Activated T-helper 17 cell treated with anti-CD3 and anti-CD28 coated beads, Interleukin-2, amount 50 U/mL, for 72 hours (primary cell): ENCODE results near the gene C17orf113. TPM values are rescaled to one million over a fixed set of nuclear protein-coding genes. Genes with fewer than 3 reads are reported as not detected.

Experiments used
- ATAC-seq: fragments of 150-1000 bp; cut with Tn5 transposase; replicated peaks from 2 replicates; pipeline ENCODE4 v1.10.0; 2021; ENCODE audit warnings: mild to moderate bottlenecking, moderate library complexity
- H3K27ac Mint-ChIP-seq: one replicate; pipeline ENCODE4 v1.8.0; 2022; ENCODE audit warnings: mixed read lengths
- H3K27me3 Mint-ChIP-seq: one replicate; pipeline ENCODE4 v1.8.0; 2022; ENCODE audit warnings: mixed read lengths
- H3K36me3 Mint-ChIP-seq: one replicate; pipeline ENCODE4 v1.8.0; 2022; ENCODE audit warnings: low read depth, mild to moderate bottlenecking, mixed read lengths
- H3K4me1 Mint-ChIP-seq: one replicate; pipeline ENCODE4 v1.8.0; 2022; ENCODE audit warnings: mixed read lengths
- H3K4me3 Mint-ChIP-seq: one replicate; pipeline ENCODE4 v1.8.0; 2022; ENCODE audit warnings: mild to moderate bottlenecking, mixed read lengths
- H3K9me3 Mint-ChIP-seq: one replicate; pipeline ENCODE4 v1.8.0; 2022; ENCODE audit warnings: mixed read lengths
- total RNA-seq, 2 donors: library from RNA; stranded (reverse); gene quantifications; one replicate each; pipeline ENCODE4 v1.2.3, GENCODE V29; 2022

C17orf113 gene
- under 1 TPM; 0.06 to 0.32 TPM for total RNA-seq

GRCh38 chr17:42050393-42051012 lies at the start of gene C17orf113:
Gene C17orf113 (minus strand): TSS chr17:42050601. CDS start chr17:42043376, 7,225 bp downstream.
- Mint-ChIP-seq H3K4me3 (peak within 1 kb of the TSS; percentile 55), H3K36me3 (no peaks in the 10 kb centered on the region), H3K27ac (peak within 1 kb of the TSS; percentile 45), H3K9me3 (no peaks in the 10 kb centered on the region), H3K27me3 (peaks cover 27% of the 10 kb centered on the region), H3K4me1 (no peaks in the 10 kb centered on the region)
- ATAC-seq = peak; percentile 79

GRCh38 chr17:42098730-42099399 lies 48.5 kb upstream of the C17orf113 start:
- H3K27me3 Mint-ChIP-seq = peaks cover 3% of the 10 kb centered on the region
- H3K36me3 Mint-ChIP-seq = no peaks in the 10 kb centered on the region
- H3K9me3 Mint-ChIP-seq = no peaks in the 10 kb centered on the region
- H3K27ac Mint-ChIP-seq = no peak overlapping the region
- H3K4me1 Mint-ChIP-seq = no peaks in the 10 kb centered on the region
- no peak overlapping the region for H3K4me3 Mint-ChIP-seq
- ATAC-seq = no peak

- ATAC-seq = peak; percentile 78
- Mint-ChIP-seq H3K27me3 (peaks cover 3% of the 10 kb centered on the region), H3K4me1 (no peaks in the 10 kb centered on the region), H3K4me3 (peak within 1 kb of the TSS; percentile 57), H3K9me3 (no peaks in the 10 kb centered on the region), H3K27ac (no peak within 1 kb of the TSS), H3K36me3 (no peaks in the 10 kb centered on the region)
Observed at GRCh38 chr17:42097691-42098631, 47.6 kb upstream of the C17orf113 start, which contains the start of gene ZNF385C. Gene ZNF385C (minus strand): TSS chr17:42098473. CDS start chr17:42063056, 35,417 bp downstream.

GRCh38 chr17:42096360-42097111 lies 46.1 kb upstream of the C17orf113 start:
- Mint-ChIP-seq H3K4me3 (no peak overlapping the region), H3K4me1 (no peaks in the 10 kb centered on the region), H3K27ac (no peak overlapping the region), H3K36me3 (no peaks in the 10 kb centered on the region), H3K27me3 (peaks cover 3% of the 10 kb centered on the region), H3K9me3 (no peaks in the 10 kb centered on the region)
- ATAC-seq = no peak

- Mint-ChIP-seq H3K27me3 (peaks cover 9% of the 10 kb centered on the region), H3K4me1 (no peaks in the 10 kb centered on the region), H3K27ac (no peak overlapping the region), H3K4me3 (no peak overlapping the region), H3K9me3 (no peaks in the 10 kb centered on the region), H3K36me3 (no peaks in the 10 kb centered on the region)
- ATAC-seq = no peak
Observed at GRCh38 chr17:42094375-42095069, 44.1 kb upstream of the C17orf113 start.

GRCh38 chr17:42092939-42093338 lies 42.5 kb upstream of the C17orf113 start:
- H3K4me1 Mint-ChIP-seq = no peaks in the 10 kb centered on the region
- H3K4me3 Mint-ChIP-seq = no peak overlapping the region
- no peak overlapping the region for H3K27ac Mint-ChIP-seq
- ATAC-seq = no peak
- H3K36me3 Mint-ChIP-seq = no peaks in the 10 kb centered on the region
- H3K9me3 Mint-ChIP-seq = no peaks in the 10 kb centered on the region
- peaks cover 11% of the 10 kb centered on the region for H3K27me3 Mint-ChIP-seq

- Mint-ChIP-seq H3K4me1 (no peaks in the 10 kb centered on the region), H3K36me3 (no peaks in the 10 kb centered on the region), H3K4me3 (no peak overlapping the region), H3K9me3 (no peaks in the 10 kb centered on the region), H3K27ac (no peak overlapping the region), H3K27me3 (peaks cover 8% of the 10 kb centered on the region)
- ATAC-seq = no peak
Observed at GRCh38 chr17:42090964-42091790, 40.8 kb upstream of the C17orf113 start.

GRCh38 chr17:42088736-42089135 lies 38.3 kb upstream of the C17orf113 start:
- H3K9me3 Mint-ChIP-seq = no peaks in the 10 kb centered on the region
- no peak overlapping the region for H3K4me3 Mint-ChIP-seq
- H3K27me3 Mint-ChIP-seq = peaks cover 8% of the 10 kb centered on the region
- ATAC-seq = no peak
- no peaks in the 10 kb centered on the region for H3K36me3 Mint-ChIP-seq
- H3K4me1 Mint-ChIP-seq = no peaks in the 10 kb centered on the region
- no peak overlapping the region for H3K27ac Mint-ChIP-seq

- Mint-ChIP-seq H3K27ac (no peak overlapping the region), H3K9me3 (no peaks in the 10 kb centered on the region), H3K36me3 (no peaks in the 10 kb centered on the region), H3K4me1 (no peaks in the 10 kb centered on the region), H3K27me3 (peaks cover 8% of the 10 kb centered on the region), H3K4me3 (no peak overlapping the region)
- ATAC-seq = no peak
Observed at GRCh38 chr17:42087736-42088705, 37.6 kb upstream of the C17orf113 start.

GRCh38 chr17:42087042-42087701 lies 36.8 kb upstream of the C17orf113 start:
- ATAC-seq = no peak
- H3K36me3 Mint-ChIP-seq = no peaks in the 10 kb centered on the region
- no peak overlapping the region for H3K4me3 Mint-ChIP-seq

GRCh38 chr17:42081516-42082129 lies 31.2 kb upstream of the C17orf113 start:
- ATAC-seq = no peak
- Mint-ChIP-seq H3K27me3 (no peaks in the 10 kb centered on the region), H3K9me3 (no peaks in the 10 kb centered on the region), H3K4me1 (no peaks in the 10 kb centered on the region), H3K36me3 (no peaks in the 10 kb centered on the region), H3K4me3 (no peak overlapping the region), H3K27ac (no peak overlapping the region)

More at GRCh38 chr17:42087042-42087701, 36.8 kb upstream of the C17orf113 start:
- Mint-ChIP-seq H3K27ac (no peak overlapping the region), H3K9me3 (no peaks in the 10 kb centered on the region), H3K27me3 (peaks cover 8% of the 10 kb centered on the region), H3K4me1 (no peaks in the 10 kb centered on the region)
